22Rv1 (cell line): ENCODE measurements around the gene SREBF1.

Experiments
- H3K27ac ChIP-seq: fragments of 450-650 bp; 2 replicates; pipeline ENCODE4 v1.5.1; 2017
- CTCF ChIP-seq: fragments of 450-650 bp; IDR thresholded peaks from 2 replicates; pipeline ENCODE4 v1.5.1; 2017; ENCODE audit warnings: mild to moderate bottlenecking
- ZFX ChIP-seq: fragments of 450-650 bp; IDR thresholded peaks from 2 replicates; pipeline ENCODE4 v1.6.1; 2017; ENCODE audit warnings: antibody characterized with exemption, borderline replicate concordance

The SREBF1 gene

GRCh38 chr17:17822189-17822588 lies 14.6 kb downstream of the SREBF1 start:
- TF ChIP-seq CTCF (no peak), ZFX (no peak)
- peak overlapping the region; percentile 89 for H3K27ac ChIP-seq

- TF ChIP-seq CTCF (no peak), ZFX (no peak)
- H3K27ac ChIP-seq, result peak overlapping the region; percentile 89
Observed at GRCh38 chr17:17820463-17821158, 16.2 kb downstream of the SREBF1 start.

- H3K27ac ChIP-seq, result peak overlapping the region; percentile 89
- TF ChIP-seq ZFX, result no peak
Observed at GRCh38 chr17:17820046-17820445, 16.7 kb downstream of the SREBF1 start.

GRCh38 chr17:17819561-17819995 lies 17.2 kb downstream of the SREBF1 start:
- H3K27ac ChIP-seq, result peak overlapping the region; percentile 89

DNA sequence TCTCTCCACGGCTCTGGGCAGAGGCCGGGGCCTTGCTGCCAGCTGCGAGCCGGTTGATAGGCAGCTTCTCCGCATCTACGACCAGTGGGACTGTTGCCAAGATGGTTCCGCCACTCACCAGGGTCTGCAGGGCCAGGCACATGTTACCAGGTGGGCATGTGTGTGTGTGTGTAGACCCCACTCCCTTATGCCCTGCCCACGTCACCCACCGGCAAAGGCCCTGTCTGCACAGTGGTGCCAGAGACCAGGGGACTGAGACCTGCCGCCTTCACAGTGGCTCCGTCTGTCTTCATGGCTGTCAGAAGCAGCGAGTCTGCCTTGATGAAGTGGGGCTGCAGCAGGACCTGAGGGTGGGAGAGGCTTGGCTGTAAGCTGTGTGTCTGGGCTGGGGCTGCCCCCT lies 17.7 kb downstream of the SREBF1 start:
- H3K27ac ChIP-seq, result peak overlapping the region; percentile 89

More at GRCh38 chr17:17819561-17819995, 17.2 kb downstream of the SREBF1 start:
- TF ChIP-seq ZFX, result no peak
- no peak for TF ChIP-seq CTCF

GRCh38 chr17:17818088-17818526 lies 18.7 kb downstream of the SREBF1 start:
- TF ChIP-seq CTCF, result no peak
- no peak for TF ChIP-seq ZFX
- H3K27ac ChIP-seq, result peak overlapping the region; percentile 89

More for the DNA sequence above, 17.7 kb downstream of the SREBF1 start:
- TF ChIP-seq CTCF (no peak), ZFX (no peak)

GRCh38 chr17:17817552-17817947 lies 19.2 kb downstream of the SREBF1 start:
- H3K27ac ChIP-seq, result peak overlapping the region; percentile 89
- TF ChIP-seq CTCF (no peak), ZFX (no peak)
